GM12878 (cell line): ENCODE results near the gene VPS13C. TPM values are rescaled to one million over a fixed set of nuclear protein-coding genes. Genes with fewer than 3 reads are reported as not detected.
"Not testable (repeated sequence)": the region's sequence is repeated elsewhere in the genome, so short reads cannot be mapped to it uniquely, and the experiment has no call there.

ENCODE experiments used
- ATAC-seq: fragments of 200-7000 bp; cut with Tn5 transposase; 3 replicates; pipeline ENCODE4 v1.9.1; 2020; ENCODE audit warnings: mild to moderate bottlenecking, moderate library complexity
- BruUV-seq: library from RNA; stranded (reverse); fragments of 400-500 nt; replicated peaks from 2 replicates; lab custom pipeline; 2021; lab: Mats Ljungman, UMichigan
- CTCF ChIA-PET: fragments of 300-600 bp; sonication (Branson Sonifier 250); formaldehyde crosslinking; extraction: SDS; loops from one replicate; lab custom pipeline; 2021; ENCODE audit warnings: inconsistent platforms; lab: Yijun Ruan, JAX
- POLR2A ChIA-PET: fragments of 350-600 bp; formaldehyde crosslinking; extraction: SDS; loops from one replicate; lab custom pipeline; 2021; ENCODE audit warnings: inconsistent platforms; lab: Charles Lee
- RAD21 ChIA-PET: fragments of 300-600 bp; sonication (Branson Sonifier 250); formaldehyde crosslinking; loops from one replicate; lab custom pipeline; 2023; ENCODE audit warnings: antibody characterized with exemption; ENCODE audit not compliant: unreplicated experiment; lab: Charles Lee
- SMC1A ChIA-PET: fragments of 300-600 bp; sonication (Branson Sonifier 250); formaldehyde crosslinking; loops from one replicate; lab custom pipeline; 2023; ENCODE audit not compliant: unreplicated experiment, uncharacterized antibody; lab: Charles Lee
- DNase-seq: peaks from one replicate; pipeline ENCODE4 v3.0.0-alpha.2; 2011; ENCODE audit warnings: low read depth, low spot score
- FAIRE-seq: peaks from 3 replicates; lab custom pipeline; 2011; peaks lifted over from hg19 to GRCh38; lab: Jason Lieb, UNC
- H2AFZ ChIP-seq: 2 replicates; pipeline ENCODE4 v1.6.0; 2011; ENCODE audit warnings: low read depth, low read length, control low read depth; ENCODE audit not compliant: control insufficient read depth
- H3K27ac ChIP-seq: 2 replicates; pipeline ENCODE4 v1.5.1; 2011; ENCODE audit warnings: control low read depth; ENCODE audit not compliant: control insufficient read depth, insufficient read depth
- H3K27me3 ChIP-seq, 2 experiments: replicated peaks in 1 of 2; 2 replicates each; pipeline versions ENCODE4 v1.6.0 to v1.6.1; 2011; ENCODE audit warnings: low read length in 1 of 2; ENCODE audit not compliant: control insufficient read depth in 2 of 2, insufficient read depth in 2 of 2
- H3K36me3 ChIP-seq, 2 experiments: 2 replicates each; pipeline ENCODE4 v1.5.1; 2011; ENCODE audit warnings: low read length in 1 of 2; ENCODE audit not compliant: control insufficient read depth in 2 of 2, insufficient read depth in 2 of 2
- H3K4me1 ChIP-seq: 2 replicates; pipeline ENCODE4 v1.6.1; 2011; ENCODE audit warnings: mild to moderate bottlenecking, low read length, moderate library complexity, mixed read lengths; ENCODE audit not compliant: control insufficient read depth, insufficient read depth
- H3K4me2 ChIP-seq: 2 replicates; pipeline ENCODE4 v1.6.0; 2011; ENCODE audit warnings: control low read depth; ENCODE audit not compliant: control insufficient read depth, insufficient read depth
- H3K4me3 ChIP-seq: fragments of 200-600 bp; sonication (generic); 2 replicates; pipeline ENCODE4 v1.5.1; 2016
- H3K79me2 ChIP-seq: 2 replicates; pipeline ENCODE4 v1.6.0; 2011; ENCODE audit warnings: low read length; ENCODE audit not compliant: control insufficient read depth, insufficient read depth
- H3K9ac ChIP-seq: 2 replicates; pipeline ENCODE4 v1.8.0; 2011; ENCODE audit warnings: low read length, control low read depth, mixed read lengths; ENCODE audit not compliant: control insufficient read depth, insufficient read depth
- H3K9me3 ChIP-seq: replicated peaks from 3 replicates; pipeline ENCODE4 v1.5.1; 2011; ENCODE audit warnings: mild to moderate bottlenecking, low read length; ENCODE audit not compliant: control insufficient read depth, insufficient read depth
- H4K20me1 ChIP-seq: 2 replicates; pipeline ENCODE4 v1.6.0; 2011; ENCODE audit not compliant: control insufficient read depth, insufficient read depth
- WGBS: methylation state at CpG from one replicate; pipeline ENCODE4 v1.1.6; 2016; ENCODE audit warnings: low lambda C conversion rate; ENCODE audit not compliant: insufficient replicate concordance, insufficient coverage; ENCODE audit errors: missing lambda C conversion rate; 5-methylcytosine and 5-hydroxymethylcytosine counted together
- in situ Hi-C: fragments of 300-500 bp; cut with MboI; formaldehyde crosslinking; loops from 9 replicates; pipeline ENCODE4 v1.14.3; 2018; ENCODE audit warnings: mixed read lengths
- intact Hi-C: fragments of 100-400 bp; cut with micrococcal nuclease; formaldehyde crosslinking; loops from one replicate; pipeline ENCODE4 v1.14.2; 2022; ENCODE audit not compliant: unreplicated experiment
- polyA plus RNA-seq, 11 experiments: library from polyadenylated mRNA; depleted of rRNA in 4 of 11; unstranded in 6 of 11; stranded (reverse) in 5 of 11; fragments of >200 nt; fragmentation: Nextera tagmentation in 4 of 11; fragmentation: Illumina TruSeq in 1 of 11; extraction: Ambion mirVana in 4 of 11; extraction: Trizol in 1 of 11; gene quantifications; 1 replicate in 1 of 11; 2 replicates in 10 of 11; pipeline versions ENCODE4 v1.2.1 to v1.2.3, GENCODE V29; 2011 to 2016; ENCODE audit warnings: inconsistent platforms in 2 of 11, missing spikeins in 2 of 11, low read depth in 1 of 11
- total RNA-seq, 4 experiments: library from RNA; depleted of rRNA in 3 of 4; stranded (reverse); fragments of >200 nt in 3 of 4; fragmentation: Illumina TruSeq in 1 of 4; extraction: Trizol in 1 of 4; gene quantifications; 2 replicates each; pipeline versions ENCODE4 v1.2.1 to v1.2.3, GENCODE V29; 2013 to 2021
- TF ChIP-seq, protein P1 (sequence below): fragments of 450-650 bp; IDR thresholded peaks from 2 replicates; pipeline ENCODE4 v1.6.1; 2017; ENCODE audit warnings: mild to moderate bottlenecking, moderate library complexity

Gene VPS13C
- total and polyA plus RNA-seq, 10 of the 15 experiments (the other 5 are each of a cell fraction or from before 2014, with no cell fraction given) = 9.3 to 53.1 (median 31.8) TPM

DNA sequence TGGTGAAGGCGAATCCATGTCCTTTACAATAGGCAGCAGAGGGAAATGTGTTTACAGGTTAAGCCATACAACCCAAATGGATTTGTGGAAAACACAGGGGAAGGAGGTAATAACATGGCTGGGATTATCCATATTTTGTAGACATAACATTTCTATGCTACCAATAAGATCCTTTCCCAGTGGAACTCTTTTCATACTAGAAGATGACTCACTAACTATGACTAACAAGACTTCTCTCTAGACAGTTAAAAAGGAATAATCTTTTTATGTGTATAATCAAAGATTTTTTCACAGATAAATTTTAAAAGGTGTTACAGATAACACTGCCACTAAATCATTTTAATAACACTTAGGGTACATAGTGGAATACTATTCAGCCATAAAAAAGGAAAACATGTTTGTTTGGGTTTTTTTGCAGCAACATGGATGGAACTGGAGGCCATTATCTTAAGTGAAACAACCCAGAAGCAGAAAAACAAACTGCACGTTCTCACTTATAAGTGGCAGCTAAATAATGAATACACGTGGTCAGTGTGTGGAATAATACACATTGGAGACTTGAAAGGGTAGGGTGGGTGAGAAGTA lies 39.6 kb downstream of the VPS13C start (continued):
- TF ChIP-seq, protein P1, sequence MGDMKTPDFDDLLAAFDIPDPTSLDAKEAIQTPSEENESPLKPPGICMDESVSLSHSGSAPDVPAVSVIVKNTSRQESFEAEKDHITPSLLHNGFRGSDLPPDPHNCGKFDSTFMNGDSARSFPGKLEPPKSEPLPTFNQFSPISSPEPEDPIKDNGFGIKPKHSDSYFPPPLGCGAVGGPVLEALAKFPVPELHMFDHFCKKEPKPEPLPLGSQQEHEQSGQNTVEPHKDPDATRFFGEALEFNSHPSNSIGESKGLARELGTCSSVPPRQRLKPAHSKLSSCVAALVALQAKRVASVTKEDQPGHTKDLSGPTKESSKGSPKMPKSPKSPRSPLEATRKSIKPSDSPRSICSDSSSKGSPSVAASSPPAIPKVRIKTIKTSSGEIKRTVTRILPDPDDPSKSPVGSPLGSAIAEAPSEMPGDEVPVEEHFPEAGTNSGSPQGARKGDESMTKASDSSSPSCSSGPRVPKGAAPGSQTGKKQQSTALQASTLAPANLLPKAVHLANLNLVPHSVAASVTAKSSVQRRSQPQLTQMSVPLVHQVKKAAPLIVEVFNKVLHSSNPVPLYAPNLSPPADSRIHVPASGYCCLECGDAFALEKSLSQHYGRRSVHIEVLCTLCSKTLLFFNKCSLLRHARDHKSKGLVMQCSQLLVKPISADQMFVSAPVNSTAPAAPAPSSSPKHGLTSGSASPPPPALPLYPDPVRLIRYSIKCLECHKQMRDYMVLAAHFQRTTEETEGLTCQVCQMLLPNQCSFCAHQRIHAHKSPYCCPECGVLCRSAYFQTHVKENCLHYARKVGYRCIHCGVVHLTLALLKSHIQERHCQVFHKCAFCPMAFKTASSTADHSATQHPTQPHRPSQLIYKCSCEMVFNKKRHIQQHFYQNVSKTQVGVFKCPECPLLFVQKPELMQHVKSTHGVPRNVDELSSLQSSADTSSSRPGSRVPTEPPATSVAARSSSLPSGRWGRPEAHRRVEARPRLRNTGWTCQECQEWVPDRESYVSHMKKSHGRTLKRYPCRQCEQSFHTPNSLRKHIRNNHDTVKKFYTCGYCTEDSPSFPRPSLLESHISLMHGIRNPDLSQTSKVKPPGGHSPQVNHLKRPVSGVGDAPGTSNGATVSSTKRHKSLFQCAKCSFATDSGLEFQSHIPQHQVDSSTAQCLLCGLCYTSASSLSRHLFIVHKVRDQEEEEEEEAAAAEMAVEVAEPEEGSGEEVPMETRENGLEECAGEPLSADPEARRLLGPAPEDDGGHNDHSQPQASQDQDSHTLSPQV = no peak
- TF ChIP-seq, all 136 proteins: peak for 0

DNA sequence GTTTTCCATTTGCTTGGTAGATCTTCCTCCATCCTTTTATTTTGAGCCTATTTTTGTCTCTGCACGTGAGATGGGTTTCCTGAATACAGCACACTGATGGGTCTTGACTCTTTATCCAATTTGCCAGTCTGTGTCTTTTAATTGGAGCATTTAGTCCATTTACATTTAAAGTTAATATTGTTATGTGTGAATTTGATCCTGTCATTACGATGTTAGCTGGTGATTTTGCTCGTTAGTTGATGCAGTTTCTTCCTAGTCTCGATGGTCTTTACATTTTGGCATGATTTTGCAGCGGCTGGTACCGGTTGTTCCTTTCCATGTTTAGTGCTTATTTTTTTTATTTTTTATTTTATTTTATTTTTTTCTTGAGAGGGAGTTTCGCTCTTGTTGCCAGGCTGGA lies 54.9 kb downstream of the VPS13C start:
- H3K79me2 ChIP-seq, POLR2A ChIA-PET, ATAC-seq, SMC1A ChIA-PET, H3K4me2 ChIP-seq, H3K4me3 ChIP-seq, H4K20me1 ChIP-seq, CTCF ChIA-PET, H2AFZ ChIP-seq, intact Hi-C loops, H3K4me1 ChIP-seq, H3K27ac ChIP-seq, FAIRE-seq, H3K9me3 ChIP-seq, H3K9ac ChIP-seq, BruUV-seq, in situ Hi-C loops, DNase-seq, H3K36me3 ChIP-seq, RAD21 ChIA-PET, H3K27me3 ChIP-seq: not testable (repeated sequence)
- 97% methylated on average over 6 of the region's 7 CpGs for WGBS
